NCI-H446 treated with DMSO at 0.1 percent for 48 hours (cell line): ENCODE results near the gene STXBP1.
A peak's percentile ranks its signal among the peaks of the same experiment; 100 is the strongest.

Experiments
- DNase-seq: peaks from one replicate; lab custom pipeline; 2025; lab: John Stamatoyannopoulos, UW

The STXBP1 gene

DNA sequence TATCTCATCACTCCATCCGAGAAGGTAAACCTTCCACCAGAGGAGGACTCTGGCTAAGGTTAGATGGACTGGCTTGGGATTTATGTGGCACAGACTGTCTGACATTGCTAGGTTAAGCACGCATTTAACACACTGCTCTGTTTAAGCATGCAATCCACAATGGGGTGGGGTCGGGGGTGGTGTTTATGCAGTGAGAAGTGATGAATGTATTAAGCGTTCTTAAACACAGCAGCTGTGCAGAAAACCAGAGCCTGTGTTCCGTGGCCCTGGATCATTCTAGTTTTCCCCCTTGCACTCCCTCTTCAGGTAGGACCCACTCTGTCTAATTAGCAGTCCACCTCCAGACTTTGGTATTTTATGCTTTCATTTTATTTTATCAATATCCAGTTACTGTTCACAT lies 46.4 kb downstream of the STXBP1 start:
- DNase-seq, result no peak

DNA sequence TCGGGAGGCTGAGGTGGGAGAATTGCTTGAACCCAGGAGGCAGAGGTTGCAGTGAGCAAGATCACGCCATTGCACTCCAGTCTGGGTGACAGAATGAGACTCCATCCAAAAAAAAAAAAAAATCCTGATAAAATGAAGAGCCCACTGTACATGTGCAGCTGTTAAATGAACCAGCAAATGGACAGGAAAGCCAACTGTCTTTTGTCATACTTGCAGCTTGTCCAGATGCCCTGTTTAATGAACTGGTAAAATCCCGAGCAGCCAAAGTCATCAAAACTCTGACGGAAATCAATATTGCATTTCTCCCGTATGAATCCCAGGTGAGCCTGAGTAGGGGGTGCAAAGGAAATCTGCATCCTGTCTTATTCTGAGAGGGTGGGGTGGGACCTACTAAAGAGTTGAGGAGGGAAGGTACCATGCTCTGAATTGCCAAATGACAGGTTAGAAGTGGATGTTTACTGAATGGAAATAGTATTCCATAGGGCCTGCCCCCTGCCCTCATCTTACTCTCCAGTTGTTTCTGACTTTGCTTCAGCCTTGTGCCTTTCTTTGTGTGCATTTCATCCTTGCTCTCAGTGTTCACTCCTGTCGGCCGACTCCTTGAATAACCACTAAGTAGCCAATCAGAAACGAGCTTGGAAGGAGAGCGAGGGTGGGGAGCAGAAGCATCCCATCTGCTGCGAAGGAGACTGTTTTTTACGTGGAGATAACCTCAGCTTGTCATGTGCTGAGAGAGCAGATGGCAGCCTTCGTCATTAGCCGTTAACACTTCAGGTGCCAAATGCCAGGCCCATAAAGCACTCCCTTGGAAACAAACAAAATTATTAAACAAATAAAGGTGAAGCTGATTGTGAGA lies 49.0 kb downstream of the STXBP1 start:
- DNase-seq, result peak; percentile 82

DNA sequence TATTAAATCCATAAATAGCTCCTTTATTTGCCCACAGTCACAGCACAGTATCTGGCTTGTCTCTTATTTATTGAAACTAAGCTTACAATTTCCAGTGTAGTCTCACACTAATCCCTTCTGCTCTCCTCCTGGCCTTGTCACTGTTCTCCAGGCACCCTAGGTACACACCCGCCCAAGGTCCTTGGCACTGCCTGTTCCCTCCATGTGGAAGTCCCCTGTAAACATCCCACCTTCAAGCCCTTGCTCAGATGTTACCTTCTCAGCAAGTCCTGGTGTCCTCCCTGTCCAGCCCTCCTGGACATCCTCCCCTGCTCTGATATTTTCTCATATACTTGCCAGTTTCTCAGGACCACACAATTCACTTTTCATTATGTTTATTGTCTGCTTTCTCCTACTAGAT lies 50.5 kb downstream of the STXBP1 start:
- DNase-seq, result no peak

DNA sequence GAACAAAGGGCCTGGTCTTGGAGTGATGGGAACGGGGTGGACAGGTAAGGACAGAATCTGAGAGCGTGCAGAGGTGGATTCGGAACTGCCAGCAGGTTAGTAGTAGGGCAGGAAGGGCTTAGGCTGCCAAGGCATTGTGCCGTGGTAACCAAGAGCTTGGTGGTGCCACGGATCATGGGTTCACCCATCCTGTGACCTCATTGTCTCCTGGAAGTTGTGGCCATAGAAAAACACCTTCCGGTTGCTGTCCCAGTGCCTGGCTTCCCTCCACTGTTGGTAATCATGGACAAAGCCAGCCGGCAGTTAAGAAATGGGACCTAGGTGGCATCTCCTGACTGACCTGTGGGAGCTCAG lies 52.2 kb downstream of the STXBP1 start:
- DNase-seq, result no peak

DNA sequence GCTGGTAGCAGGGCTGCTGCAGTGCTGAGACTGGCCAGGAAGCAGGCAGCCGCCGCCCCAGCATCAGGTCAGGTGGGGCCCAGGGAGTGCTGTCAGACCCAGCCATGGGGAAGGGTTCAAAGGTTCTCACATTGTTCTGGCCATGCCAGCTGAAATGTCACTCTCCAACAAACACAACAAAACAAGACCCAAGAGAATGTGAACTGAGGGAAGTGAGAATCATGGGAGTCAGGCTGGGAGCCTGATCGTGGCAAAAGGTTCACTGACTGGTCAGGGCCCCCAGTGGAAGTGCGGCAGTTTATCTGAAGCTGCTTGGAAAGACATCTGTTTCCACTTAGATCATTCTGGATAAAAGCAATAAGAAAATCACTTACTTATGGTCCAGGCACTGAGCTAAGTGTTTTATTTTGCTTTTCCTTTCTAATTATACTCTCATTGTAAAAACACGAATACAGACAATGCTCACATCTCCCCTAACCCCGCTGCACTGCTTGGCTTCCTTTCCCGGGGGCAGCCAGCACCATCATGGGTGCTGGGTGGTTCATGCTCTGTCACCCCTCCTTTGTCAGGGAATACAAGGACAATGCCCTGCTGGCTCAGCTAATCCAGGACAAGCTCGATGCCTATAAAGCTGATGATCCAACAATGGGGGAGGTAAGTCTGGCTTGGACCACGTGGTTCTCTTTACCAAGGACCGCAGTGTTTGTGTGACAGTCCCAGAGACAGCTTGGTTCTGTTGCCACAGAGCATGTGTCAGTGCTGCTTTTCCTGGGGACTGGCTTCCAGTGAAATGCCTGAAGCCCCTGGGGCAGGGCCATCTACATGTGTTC lies 52.8 kb downstream of the STXBP1 start:
- no peak for DNase-seq

DNA sequence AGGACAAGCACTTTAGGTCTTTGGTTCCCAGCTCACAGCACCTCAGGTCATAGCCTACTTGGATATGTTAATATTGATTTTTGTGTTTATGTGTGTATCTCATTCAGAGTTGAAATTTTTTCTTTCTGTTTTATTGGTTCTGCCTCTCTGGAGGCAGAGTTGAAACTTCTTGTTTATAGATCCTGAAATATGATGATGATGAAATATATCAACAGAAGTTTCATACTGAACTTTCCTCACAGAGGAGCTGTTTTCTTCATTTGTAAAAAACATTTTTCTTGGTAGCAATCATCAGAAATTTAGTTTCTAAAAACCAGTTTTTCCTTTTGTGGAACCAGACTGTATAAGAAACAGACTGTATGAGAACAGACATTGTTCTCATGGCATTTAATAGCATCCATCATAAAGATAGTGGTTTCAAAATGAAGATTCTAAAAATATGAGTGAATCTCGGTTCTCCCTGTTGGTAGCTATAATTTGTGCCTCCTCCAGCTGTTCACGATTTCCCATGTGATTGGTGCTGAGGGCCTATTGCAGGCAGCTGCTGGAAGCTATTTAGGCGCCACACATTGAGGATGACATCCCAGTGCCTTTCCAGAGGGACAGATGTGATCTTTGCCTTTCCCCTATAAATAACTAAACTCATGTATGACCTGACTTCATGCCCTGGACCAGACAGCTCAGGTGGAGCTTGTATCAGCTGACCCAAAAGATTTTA lies 55.2 kb downstream of the STXBP1 start:
- DNase-seq, result no peak

DNA sequence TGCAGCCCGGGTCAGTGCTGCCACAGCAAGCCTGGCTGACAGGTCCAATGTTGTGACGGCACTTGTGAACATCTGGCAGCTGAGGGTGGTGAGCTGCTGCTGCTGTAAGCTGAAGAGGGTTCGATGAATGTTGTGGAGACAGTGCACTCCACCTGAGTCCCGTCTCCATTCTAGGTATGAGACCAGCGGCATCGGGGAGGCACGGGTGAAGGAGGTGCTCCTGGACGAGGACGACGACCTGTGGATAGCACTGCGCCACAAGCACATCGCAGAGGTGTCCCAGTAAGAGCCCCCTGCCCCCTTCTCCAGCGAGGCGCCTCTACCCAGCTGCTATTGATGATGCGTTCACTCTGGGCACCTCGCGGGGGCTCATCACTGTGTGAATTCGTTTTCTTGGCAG lies 55.8 kb downstream of the STXBP1 start:
- no peak for DNase-seq

DNA sequence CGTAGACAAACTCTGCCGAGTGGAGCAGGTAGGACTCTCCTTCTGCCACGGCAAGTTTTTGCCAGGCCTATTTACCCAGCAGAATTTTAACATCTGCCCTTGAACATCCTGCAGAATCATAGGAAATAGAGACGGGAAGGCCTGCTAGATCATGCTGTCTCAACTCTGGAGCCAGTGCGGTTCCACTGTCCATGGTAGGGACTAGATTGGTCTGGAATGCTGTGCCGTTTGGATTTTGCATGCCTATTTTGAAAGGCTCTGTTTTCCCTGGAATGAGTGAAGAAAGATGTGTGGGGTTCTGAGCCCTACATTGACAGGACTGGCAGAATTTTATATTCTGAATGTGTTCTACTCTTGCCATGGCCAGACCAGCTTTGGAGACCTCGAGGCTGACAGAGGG lies 61.2 kb downstream of the STXBP1 start:
- no peak for DNase-seq

DNA sequence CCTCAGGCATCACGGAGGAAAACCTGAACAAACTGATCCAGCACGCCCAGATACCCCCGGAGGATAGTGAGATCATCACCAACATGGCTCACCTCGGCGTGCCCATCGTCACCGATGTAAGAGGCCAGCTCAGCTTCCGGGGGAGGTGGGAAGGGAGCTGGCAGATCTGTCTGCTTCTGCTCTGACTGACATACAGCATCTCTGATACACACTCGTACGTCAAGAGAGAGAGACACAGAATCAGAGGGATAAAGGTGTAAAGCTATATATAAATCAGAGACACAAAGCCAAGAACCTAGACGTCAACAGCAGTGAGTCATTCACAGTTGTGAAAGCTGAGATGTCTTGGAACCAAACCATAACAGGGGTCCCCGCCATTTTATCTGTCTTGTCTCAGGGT lies 64.6 kb downstream of the STXBP1 start:
- no peak for DNase-seq

DNA sequence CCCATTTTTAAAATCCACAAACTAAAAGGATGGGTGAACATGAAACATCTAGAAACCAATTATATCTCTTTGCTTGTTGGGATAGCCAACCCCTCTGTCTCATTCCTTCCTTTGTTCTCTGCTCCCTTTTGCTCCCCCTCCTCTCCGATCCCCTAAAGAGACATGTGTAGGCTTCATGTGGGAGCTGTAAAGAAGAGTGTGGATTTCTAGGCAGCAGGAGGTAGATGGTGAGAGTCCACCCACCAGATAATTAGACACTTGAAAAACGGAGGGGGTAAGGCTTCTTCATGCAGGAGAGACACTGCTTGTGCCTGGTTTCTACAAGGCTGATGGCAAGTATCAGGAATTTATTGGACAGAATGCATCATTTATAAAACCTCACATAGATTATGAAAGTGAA lies 67.4 kb downstream of the STXBP1 start:
- DNase-seq, result no peak

DNA sequence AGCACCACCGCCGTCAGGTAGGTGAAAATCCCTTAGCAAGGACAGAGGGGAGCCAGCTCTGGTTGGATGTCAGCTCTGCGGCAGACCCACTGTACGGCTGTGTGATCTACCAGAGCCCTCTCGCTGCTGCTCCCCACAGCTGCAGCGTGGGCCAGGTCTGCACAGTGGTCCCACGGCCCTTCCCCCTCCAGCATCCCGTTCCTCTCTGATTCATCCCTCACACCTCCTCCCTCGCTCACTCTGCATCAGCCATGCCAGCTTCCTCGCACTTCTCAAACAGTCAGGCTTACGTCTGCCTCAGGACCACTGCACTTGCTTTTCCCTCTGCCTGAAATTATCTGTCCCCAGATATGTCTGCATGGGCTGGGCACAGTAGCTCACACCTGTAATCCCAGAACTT lies 68.1 kb downstream of the STXBP1 start:
- no peak for DNase-seq

DNA sequence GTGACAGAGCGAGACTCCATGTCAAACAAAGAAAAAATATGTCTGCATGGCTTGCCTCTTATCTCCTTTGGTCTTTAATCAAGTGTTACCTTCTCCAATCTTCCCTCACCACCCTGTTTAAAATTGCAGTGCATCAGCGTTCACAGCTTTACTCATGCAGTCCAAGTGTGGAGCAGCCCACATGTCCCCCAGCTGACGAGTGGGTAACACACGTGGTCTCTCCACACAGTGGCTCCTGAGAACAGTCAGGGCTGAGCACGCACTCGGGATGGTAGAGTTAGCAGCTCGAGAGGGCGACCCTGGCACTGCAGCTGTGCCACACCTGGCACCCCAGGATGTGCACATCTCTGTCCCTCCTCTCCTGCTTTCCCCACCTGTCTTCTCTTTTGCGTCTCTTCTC lies 68.8 kb downstream of the STXBP1 start:
- DNase-seq, result no peak

DNA sequence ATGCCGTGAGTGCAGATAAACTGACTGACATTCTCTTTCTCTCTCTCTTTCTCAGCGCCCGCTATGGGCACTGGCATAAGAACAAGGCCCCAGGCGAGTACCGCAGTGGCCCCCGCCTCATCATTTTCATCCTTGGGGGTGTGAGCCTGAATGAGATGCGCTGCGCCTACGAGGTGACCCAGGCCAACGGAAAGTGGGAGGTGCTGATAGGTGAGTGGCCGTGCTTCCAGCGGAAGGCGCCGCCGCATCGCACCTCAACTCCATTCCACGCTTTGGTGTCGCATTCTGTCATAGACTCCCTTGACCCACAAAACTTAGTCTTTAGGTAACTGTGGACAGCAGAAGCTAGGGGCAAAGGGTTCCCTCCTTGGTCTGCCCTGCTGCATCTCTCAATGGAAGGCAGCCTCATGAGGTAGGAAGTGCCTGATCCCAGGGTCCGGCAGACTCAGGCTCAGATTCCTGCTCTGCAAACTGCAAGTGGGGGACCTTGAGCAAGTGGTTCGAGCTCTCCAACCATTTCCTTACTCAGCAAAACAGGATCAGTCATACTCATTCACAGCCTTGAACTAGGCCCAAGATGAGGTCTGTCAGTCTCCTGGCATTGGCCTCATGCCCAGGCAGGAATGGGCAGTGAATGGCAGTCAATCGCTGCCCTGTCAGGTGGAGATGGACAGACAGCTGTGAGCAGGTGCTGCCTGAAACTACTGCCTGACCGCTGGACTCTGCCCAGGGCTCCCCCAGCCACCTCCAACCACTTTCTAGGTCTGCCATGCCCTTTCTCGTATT lies 70.5 kb downstream of the STXBP1 start:
- no peak for DNase-seq

DNA sequence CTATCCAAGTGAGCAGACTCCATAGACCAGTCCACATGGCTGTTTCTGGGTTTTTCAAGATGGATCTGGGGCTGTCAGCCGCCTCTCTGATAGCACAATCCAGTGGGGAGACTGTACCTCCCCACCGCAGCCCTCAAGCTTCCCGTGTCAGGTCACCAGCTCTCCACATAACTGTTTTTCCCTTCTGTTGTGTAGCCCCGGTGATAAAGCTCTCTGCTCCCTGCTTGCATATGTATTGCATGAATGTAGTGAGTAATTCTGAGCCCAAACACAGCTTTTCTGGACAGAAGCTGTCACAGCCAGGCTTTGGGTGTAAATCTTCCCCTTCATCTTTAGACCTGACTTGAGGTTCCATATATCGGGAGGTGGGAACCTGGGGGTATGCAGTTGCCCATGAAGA lies 71.6 kb downstream of the STXBP1 start:
- no peak for DNase-seq

DNA sequence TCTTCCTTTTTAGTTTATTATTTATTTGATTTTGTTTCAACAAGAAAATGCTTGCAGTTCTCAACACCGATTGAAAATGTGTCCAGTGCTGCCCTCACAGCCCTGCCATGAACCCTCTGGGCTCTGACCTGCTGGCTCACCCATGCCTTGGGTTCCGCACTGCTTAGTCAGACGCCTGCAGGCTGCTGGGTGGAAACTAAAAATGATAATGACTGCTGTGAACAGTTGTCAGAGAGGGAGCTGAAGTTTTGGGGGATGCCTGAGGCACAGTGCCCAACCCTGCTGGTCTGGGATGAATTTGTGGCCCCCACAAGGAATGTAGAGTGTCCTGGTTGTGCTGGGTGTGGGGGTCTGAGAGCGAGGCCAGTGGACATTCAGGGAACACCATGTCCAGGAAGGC lies 72.5 kb downstream of the STXBP1 start:
- DNase-seq, result no peak

DNA sequence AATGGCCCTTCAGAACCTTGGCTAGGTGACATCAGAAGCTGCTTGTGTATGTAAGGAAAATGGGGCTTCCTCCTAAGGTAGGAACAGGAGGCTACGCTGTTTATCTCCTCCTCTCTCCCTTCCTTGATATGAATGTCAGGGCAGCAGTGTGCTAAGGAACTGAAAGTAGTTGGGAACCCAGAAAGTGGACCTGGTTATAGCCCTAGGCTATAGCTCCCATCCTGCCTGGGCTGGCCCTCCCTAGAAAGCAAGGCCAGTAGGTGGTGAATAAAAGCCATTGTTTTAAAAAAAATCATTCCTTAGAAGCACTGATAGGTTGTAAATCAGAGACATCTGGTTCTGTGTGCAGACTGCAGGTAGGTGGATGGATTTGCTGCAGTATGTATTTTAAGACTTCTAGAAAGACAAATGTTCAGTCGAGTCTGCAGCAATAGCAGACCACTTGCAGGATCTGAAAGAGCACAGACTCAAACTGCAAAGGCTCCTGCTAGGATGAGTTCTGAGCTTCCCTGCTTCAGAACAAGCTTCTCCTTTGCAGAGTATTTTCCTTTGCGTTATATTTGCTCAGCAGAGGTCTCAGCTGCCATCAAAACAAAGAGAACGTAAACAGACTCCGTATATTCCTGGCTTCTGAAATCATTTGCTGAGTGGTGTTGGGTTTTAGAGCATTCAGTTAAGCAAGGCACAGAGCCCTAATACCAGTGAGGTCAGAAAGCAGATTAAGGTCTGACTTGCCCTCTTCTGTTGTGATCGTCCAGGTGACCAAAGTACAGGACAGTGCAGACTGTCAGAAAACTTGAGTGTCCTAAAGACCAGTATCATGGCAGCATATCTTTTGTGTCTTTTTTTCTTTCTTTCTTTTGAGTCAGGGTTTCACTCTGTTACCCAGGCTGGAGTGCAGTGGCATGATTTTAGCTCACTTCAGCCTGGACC lies 74.7 kb downstream of the STXBP1 start:
- no peak for DNase-seq

DNA sequence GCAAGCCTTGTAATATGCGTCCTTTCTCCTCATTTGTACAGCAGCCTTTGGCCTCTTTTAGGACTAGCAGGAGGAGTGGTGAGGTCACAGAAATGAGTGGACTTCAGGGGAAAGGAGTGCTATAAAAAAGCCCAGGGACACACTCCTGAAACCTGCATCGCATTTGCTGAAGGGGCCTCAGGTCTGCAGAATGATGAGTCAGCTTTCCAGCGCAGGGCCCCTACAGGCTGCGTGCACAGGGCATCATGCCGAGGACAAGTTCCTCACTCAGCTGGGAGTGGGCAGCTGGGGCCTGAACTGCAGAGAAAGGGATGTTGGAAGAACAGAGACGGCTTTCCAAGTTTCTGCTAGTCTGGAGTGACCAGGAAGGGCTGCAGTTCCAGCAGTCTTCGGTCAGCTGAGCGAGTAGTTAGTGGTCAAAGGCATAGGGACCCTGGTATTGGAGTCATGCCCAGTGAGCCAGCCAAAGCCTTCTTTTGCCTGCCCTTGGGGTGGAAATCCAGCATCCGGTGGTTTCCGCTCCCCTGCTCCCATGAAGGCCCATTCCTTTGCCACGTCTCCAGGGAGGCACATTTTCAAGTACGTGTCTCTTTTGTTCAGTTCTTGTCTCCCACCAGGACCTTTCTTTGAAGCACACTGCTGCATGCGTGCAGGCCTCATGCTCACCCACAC lies 77.4 kb downstream of the STXBP1 start:
- no peak for DNase-seq

DNA sequence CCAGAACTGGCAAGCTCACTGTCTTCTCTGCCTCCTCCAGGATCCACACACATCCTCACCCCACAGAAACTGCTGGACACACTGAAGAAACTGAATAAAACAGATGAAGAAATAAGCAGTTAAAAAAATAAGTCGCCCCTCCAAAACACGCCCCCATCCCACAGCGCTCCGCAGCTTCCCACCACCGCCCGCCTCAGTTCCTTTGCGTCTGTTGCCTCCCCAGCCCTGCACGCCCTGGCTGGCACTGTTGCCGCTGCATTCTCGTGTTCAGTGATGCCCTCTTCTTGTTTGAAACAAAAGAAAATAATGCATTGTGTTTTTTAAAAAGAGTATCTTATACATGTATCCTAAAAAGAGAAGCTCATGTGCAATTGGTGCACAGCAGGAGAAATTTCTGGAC lies 78.7 kb downstream of the STXBP1 start:
- DNase-seq, result no peak

DNA sequence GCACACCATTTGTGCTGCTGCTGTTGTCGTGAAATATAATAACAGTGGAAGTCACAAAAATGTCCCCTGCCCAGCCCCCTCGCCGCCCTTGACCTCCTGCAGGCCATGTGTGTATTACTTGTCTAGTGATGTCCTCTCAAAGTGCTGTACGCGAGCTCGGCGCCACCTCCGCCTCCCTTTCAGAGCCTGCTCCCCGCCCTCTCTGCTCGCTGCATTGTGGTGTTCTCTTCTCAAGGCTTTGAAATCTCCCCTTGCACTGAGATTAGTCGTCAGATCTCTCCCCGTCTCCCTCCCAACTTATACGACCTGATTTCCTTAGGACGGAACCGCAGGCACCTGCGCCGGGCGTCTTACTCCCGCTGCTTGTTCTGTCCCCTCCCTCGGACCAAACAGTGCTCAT lies 80.0 kb downstream of the STXBP1 start:
- no peak for DNase-seq

DNA sequence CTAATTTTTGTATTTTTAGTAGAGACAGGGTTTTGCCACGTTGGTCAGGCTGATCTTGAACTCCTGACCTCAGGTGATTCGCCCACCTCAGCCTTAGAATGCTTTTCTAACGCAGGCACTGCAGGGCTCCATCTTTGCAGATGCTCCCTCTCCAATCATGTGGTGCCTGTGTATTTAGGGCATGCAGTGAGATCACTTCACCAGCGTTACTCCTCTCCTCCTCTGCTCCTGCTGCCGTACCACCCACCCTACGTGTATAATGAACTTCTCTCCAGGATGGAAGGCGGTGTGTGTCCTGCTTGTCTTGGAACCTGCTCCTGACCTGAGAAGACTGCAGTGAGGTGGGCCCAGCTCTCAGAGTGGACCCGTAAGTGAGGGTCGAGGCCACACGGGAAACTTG lies 81.1 kb downstream of the STXBP1 start:
- DNase-seq, result no peak
